Small intestine (tissue), 7 donors: ENCODE data around the gene ARHGAP42. TPM values are rescaled to one million over a fixed set of nuclear protein-coding genes. Genes with fewer than 3 reads are reported as not detected.

Experiments
- DNase-seq, 2 donors: peaks; one replicate each; pipeline versions ENCODE4 v3.0.0 to v3.0.0-alpha.2; 2013
- FAIRE-seq: peaks from 2 replicates; lab custom pipeline; 2012; peaks lifted over from hg19 to GRCh38; lab: Jason Lieb, UNC
- H3K27ac ChIP-seq, 3 donors: one replicate each; pipeline ENCODE4 v1.5.1; 2013; ENCODE audit warnings: low read length in 2 of 3, mild to moderate bottlenecking in 2 of 3, control low read depth in 1 of 3, inconsistent platforms in 1 of 3, low read depth in 1 of 3, moderate library complexity in 1 of 3
- H3K27me3 ChIP-seq, 3 donors: one replicate each; pipeline ENCODE4 v1.6.1; 2013; ENCODE audit warnings: low read length in 3 of 3, inconsistent platforms in 1 of 3; ENCODE audit not compliant: control insufficient read depth in 3 of 3, insufficient read depth in 3 of 3
- H3K36me3 ChIP-seq, 3 donors: one replicate each; pipeline ENCODE4 v1.6.1; 2013; ENCODE audit warnings: low read length in 3 of 3, inconsistent platforms in 1 of 3, low read depth in 1 of 3, mild to moderate bottlenecking in 1 of 3, moderate library complexity in 1 of 3; ENCODE audit not compliant: control insufficient read depth in 3 of 3, insufficient read depth in 2 of 3
- H3K4me1 ChIP-seq, 3 donors: one replicate each; pipeline ENCODE4 v1.6.1; 2013; ENCODE audit warnings: low read length in 2 of 3, inconsistent platforms in 1 of 3, low read depth in 1 of 3, mild to moderate bottlenecking in 1 of 3, moderate library complexity in 1 of 3; ENCODE audit not compliant: control insufficient read depth in 3 of 3, insufficient read depth in 2 of 3
- H3K4me3 ChIP-seq, 3 donors: one replicate each; pipeline ENCODE4 v1.5.1; 2013; ENCODE audit warnings: low read length in 3 of 3, control low read depth in 1 of 3, inconsistent platforms in 1 of 3, low read depth in 1 of 3, mild to moderate bottlenecking in 1 of 3, moderate library complexity in 1 of 3
- H3K9me3 ChIP-seq, 2 donors: one replicate each; pipeline ENCODE4 v1.6.1; 2013; ENCODE audit warnings: low read depth in 1 of 2, low read length in 1 of 2; ENCODE audit not compliant: control insufficient read depth in 2 of 2, insufficient read depth in 1 of 2
- WGBS, 3 donors: extraction: QIAGEN DNeasy Blood & Tissue Kit; methylation state at CpG; one replicate each; pipeline ENCODE4 v1.1.7; 2013; 5-methylcytosine and 5-hydroxymethylcytosine counted together
- polyA plus RNA-seq, 4 donors: library from polyadenylated mRNA; stranded (reverse) in 3 of 4; unstranded in 1 of 4; fragments of 200-250 nt in 3 of 4; fragments of 120-200 nt in 1 of 4; gene quantifications; one replicate each; pipeline versions ENCODE4 v1.2.1 to v1.2.3, GENCODE V29; 2013
- donor health status: healthy with polysubstance abuse.
- donor health status: control.
- donor health status: control.
- donor health status: Bipolar disorder and iron deficiency.
- donor health status: healthy.

The ARHGAP42 gene
- polyA plus RNA-seq, 4 donors, result 4.3 to 17.0 (median 14.9) TPM

- H3K9me3 ChIP-seq, result no peaks in the 10 kb centered on the region
- no peak overlapping the region for H3K4me3 ChIP-seq
- H3K4me1 ChIP-seq, result no peaks in the 10 kb centered on the region
- DNase-seq, result no peak
- FAIRE-seq, result no peak
- no peak overlapping the region for H3K27ac ChIP-seq
- WGBS, 3 donors, result 73 to 96% (median 83%) methylated on average over 1 of the region's 1 CpG
- H3K27me3 ChIP-seq, result no peaks in the 10 kb centered on the region
- H3K36me3 ChIP-seq, result peaks cover 0 to 3% (median 3%) of the 10 kb centered on the region in 3 donors
Measured at GRCh38 chr11:100903284-100903683, 216.2 kb downstream of the ARHGAP42 start.

DNA sequence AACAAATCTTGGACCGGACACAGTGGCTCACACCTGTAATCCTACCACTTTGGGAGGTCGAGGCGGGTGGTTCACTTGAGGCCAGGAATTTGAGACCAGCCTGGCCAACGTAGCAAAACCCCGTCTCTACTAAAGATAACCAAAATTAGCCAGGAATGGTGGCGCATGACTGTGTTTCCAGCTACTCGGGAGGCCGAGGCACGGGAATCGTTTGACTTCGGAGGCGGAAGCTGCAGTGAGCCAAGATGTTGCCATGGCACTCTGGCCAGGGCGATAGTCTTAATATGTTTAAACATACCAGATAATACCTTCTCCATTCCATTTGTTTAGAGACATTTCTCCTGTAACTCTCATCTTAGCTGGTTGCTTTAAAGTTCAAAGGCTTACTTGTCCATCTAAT is 218.6 kb downstream of the ARHGAP42 start:
- DNase-seq (no peak), FAIRE-seq (no peak)
- Histone ChIP-seq H3K36me3 (peaks cover 0 to 3% (median 3%) of the 10 kb centered on the region in 3 donors), H3K9me3 (no peaks in the 10 kb centered on the region), H3K4me1 (no peaks in the 10 kb centered on the region), H3K27me3 (no peaks in the 10 kb centered on the region), H3K4me3 (no peak overlapping the region), H3K27ac (no peak overlapping the region)
- WGBS, 3 donors, result 95 to 98% (median 95%) methylated on average over 13 of the region's 13 CpGs

DNA sequence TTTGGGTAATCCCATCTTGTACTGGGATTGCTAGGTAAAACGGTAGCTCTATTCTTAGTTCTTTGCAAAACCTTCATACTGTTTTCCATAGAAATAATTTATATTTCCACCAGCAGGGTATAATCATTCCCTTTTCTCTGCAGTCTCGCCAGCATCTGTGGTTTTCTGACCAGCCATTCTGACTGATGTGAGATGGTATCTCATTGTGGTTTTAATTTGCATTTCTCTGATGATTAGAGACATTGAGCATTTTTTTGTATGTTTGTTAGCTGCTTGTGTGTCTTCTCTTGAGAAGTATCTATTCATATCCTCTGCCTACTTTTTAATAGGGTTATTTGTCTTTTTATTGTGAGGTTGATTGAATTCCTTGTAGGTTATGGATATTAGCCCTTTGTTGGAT is 221.7 kb downstream of the ARHGAP42 start:
- no peak overlapping the region for H3K4me3 ChIP-seq
- peaks cover 0 to 2% (median 0%) of the 10 kb centered on the region in 3 donors for H3K4me1 ChIP-seq
- no peaks in the 10 kb centered on the region for H3K27me3 ChIP-seq
- DNase-seq, result no peak
- no peaks in the 10 kb centered on the region for H3K9me3 ChIP-seq
- H3K27ac ChIP-seq, result no peak overlapping the region
- no peak for FAIRE-seq
- H3K36me3 ChIP-seq, result peaks cover 0 to 3% (median 3%) of the 10 kb centered on the region in 3 donors
- WGBS, 3 donors, result 73 to 88% (median 85%) methylated on average over 2 of the region's 2 CpGs

DNA sequence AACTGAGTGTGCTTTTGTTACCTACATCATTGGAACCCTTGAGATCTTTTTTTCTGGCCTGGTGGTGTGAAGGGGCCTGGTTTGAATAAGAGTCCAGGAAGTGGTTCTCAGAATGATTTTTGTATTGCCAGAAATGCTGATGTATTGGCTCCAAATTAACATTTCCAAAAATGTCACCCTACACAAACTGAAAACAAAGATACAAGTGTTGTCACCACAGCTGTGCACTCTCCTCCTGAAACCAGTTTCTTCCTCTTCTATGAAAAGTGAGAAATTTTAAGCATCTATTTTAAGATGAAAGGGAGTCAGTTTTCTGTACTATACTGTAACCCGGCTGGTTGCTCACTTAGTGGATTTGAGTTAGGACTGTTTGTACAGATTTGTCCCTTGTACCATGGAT is 223.7 kb downstream of the ARHGAP42 start:
- Histone ChIP-seq H3K36me3 (peaks cover 0 to 5% (median 3%) of the 10 kb centered on the region in 3 donors), H3K27me3 (no peaks in the 10 kb centered on the region), H3K4me1 (peaks cover 0 to 2% (median 0%) of the 10 kb centered on the region in 3 donors), H3K9me3 (no peaks in the 10 kb centered on the region), H3K27ac (no peak overlapping the region), H3K4me3 (no peak overlapping the region)
- WGBS, 3 donors, result 74 to 88% (median 83%) methylated on average over 1 of the region's 1 CpG
- no peak for FAIRE-seq
- no peak for DNase-seq

DNA sequence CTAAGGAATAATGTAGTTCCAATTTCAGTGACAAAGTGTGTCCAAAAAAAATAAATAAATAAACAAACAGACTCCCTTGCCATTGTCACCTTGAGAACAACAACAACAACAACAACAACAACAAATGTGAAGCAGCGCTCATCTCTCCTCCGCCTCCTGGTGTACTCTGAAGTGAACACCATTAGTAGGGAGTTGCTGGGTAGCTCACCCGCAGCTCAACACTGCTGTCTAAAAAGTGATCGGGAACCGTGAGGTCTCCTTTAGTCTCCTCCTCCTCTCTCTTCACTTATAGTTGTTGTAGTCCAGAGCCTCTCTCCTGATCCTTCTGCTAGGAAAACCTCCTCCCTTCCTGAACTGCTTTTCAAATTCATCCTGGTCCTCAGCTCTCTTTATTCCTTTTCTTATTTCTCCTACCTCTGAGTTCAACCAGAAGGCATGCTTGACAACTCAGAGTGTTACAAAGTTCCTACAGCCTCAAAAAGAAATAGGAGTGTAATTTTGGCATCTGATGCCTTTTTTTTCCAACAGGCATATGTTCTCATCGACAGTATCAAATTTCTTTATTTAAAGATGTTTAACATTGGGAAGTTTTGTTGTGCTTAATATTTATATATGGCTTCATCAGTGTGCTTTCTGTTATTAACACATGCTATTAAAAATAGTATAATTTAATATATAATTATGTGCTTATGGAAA is 227.5 kb downstream of the ARHGAP42 start:
- no peak overlapping the region for H3K27ac ChIP-seq

GRCh38 chr11:100918551-100919500 is 231.7 kb downstream of the ARHGAP42 start:
- FAIRE-seq (no peak), DNase-seq (peak in 1 of 2 donors; percentile 5)
- 40 to 55% (median 55%) methylated on average over 6 of the region's 6 CpGs for WGBS, 3 donors
- no peak overlapping the region for H3K4me3 ChIP-seq
- no peaks in the 10 kb centered on the region for H3K27me3 ChIP-seq
- no peak overlapping the region for H3K27ac ChIP-seq
- no peaks in the 10 kb centered on the region for H3K4me1 ChIP-seq
- peaks cover 0 to 2% (median 0%) of the 10 kb centered on the region in 3 donors for H3K36me3 ChIP-seq
- H3K9me3 ChIP-seq, result no peaks in the 10 kb centered on the region

More for the DNA sequence above, 227.5 kb downstream of the ARHGAP42 start:
- peaks cover 0 to 2% (median 0%) of the 10 kb centered on the region in 3 donors for H3K36me3 ChIP-seq
- H3K4me1 ChIP-seq, result peaks cover 0 to 2% (median 0%) of the 10 kb centered on the region in 3 donors
- H3K27me3 ChIP-seq, result no peaks in the 10 kb centered on the region
- DNase-seq (no peak), FAIRE-seq (no peak)
- no peak overlapping the region for H3K4me3 ChIP-seq
- WGBS, 3 donors, result 90 to 95% (median 91%) methylated on average over 6 of the region's 6 CpGs
- no peaks in the 10 kb centered on the region for H3K9me3 ChIP-seq

DNA sequence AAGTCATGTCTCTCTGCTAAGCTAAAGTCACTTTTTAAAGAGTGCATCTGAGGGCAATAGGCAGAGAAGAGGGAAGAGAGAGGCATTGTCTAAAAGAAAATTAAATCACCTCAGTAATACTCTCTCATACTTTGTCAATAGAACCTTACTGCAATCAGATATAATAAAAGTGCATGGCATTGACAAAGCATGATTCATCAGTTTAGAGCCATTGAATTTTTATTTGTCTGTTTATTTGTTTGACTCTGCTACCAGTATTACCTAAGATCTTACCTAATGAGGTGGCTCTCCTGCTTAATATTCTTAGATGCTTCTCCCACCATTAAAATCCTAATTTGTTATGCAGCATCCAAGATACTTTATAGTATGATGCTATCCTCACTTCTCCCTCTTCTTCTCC is 233.5 kb downstream of the ARHGAP42 start:
- Histone ChIP-seq H3K36me3 (peaks cover 0 to 2% (median 0%) of the 10 kb centered on the region in 3 donors), H3K4me3 (no peak overlapping the region), H3K4me1 (no peaks in the 10 kb centered on the region), H3K27ac (no peak overlapping the region), H3K27me3 (no peaks in the 10 kb centered on the region), H3K9me3 (no peaks in the 10 kb centered on the region)
- FAIRE-seq (no peak), DNase-seq (peak in 1 of 2 donors; percentile 6)

DNA sequence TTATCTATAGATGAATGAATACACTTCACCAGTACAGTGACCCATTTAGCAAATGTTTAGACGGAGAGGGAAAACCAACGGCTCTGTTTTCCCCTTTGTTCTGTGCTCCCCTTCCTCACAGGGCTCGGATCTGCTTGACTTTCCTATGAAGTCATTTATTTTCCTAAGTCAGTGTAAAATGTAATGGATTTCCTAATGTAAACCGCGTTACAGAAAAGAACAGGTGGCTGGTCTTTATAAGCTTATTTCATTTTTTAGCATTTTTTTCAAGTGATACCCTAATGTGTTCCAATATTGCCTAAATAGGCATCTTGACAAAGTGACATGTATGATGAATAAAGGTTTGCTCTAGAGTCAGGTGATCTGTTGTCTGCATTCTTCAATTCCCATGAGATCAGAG is 235.0 kb downstream of the ARHGAP42 start:
- peaks cover 0 to 2% (median 0%) of the 10 kb centered on the region in 3 donors for H3K36me3 ChIP-seq
- no peaks in the 10 kb centered on the region for H3K4me1 ChIP-seq
- no peaks in the 10 kb centered on the region for H3K27me3 ChIP-seq
- DNase-seq (no peak), FAIRE-seq (no peak)
- no peak overlapping the region for H3K4me3 ChIP-seq
- H3K27ac ChIP-seq, result no peak overlapping the region
- WGBS, 3 donors, result 74 to 81% (median 77%) methylated on average over 5 of the region's 5 CpGs
- no peaks in the 10 kb centered on the region for H3K9me3 ChIP-seq
